H1 (cell line): ENCODE results near the gene ANKRD11. TPM values are rescaled to one million over a fixed set of nuclear protein-coding genes. Genes with fewer than 3 reads are reported as not detected.

Experiments
- CTCF ChIA-PET: fragments of 300-600 bp; sonication (Branson Sonifier 250); formaldehyde crosslinking; loops from one replicate; lab custom pipeline; 2021; ENCODE audit not compliant: partially characterized antibody; lab: Charles Lee
- POLR2A ChIA-PET: fragments of 300-600 bp; sonication (Branson Sonifier 250); formaldehyde crosslinking; loops from one replicate; lab custom pipeline; 2021; ENCODE audit warnings: inconsistent platforms; ENCODE audit not compliant: partially characterized antibody; lab: Charles Lee
- DNase-seq, 2 experiments: peaks; one replicate each; pipeline versions ENCODE4 v3.0.0 to v3.0.0-alpha.2; 2010 to 2022; ENCODE audit warnings: low spot score in 2 of 2, low read depth in 1 of 2, mixed read lengths in 1 of 2
- FAIRE-seq: peaks from 2 replicates; lab custom pipeline; 2011; peaks lifted over from hg19 to GRCh38; lab: Jason Lieb, UNC
- H2AFZ ChIP-seq: 2 replicates; pipeline ENCODE4 v1.8.1; 2012; ENCODE audit warnings: low read length, inconsistent platforms
- H2AK5ac ChIP-seq: 2 replicates; pipeline ENCODE4 v1.6.1; 2013; ENCODE audit warnings: low read depth, low read length
- H2BK120ac ChIP-seq: replicated peaks from 2 replicates; pipeline ENCODE3; 2013; ENCODE audit warnings: low read depth, low read length, inconsistent platforms
- H2BK12ac ChIP-seq: 2 replicates; pipeline ENCODE4 v1.6.1; 2013; ENCODE audit warnings: low read depth, low read length
- H2BK15ac ChIP-seq: 2 replicates; pipeline ENCODE4 v1.6.1; 2013; ENCODE audit warnings: low read length
- H2BK20ac ChIP-seq: 2 replicates; pipeline ENCODE4 v1.6.1; 2013; ENCODE audit warnings: low read length
- H2BK5ac ChIP-seq: 2 replicates; pipeline ENCODE4 v1.6.1; 2013; ENCODE audit warnings: low read depth, low read length
- H3K14ac ChIP-seq: 2 replicates; pipeline ENCODE4 v1.6.1; 2013; ENCODE audit warnings: inconsistent platforms; ENCODE audit not compliant: insufficient read length
- H3K18ac ChIP-seq: 2 replicates; pipeline ENCODE4 v1.6.1; 2013; ENCODE audit warnings: low read length; ENCODE audit errors: extremely low read depth
- H3K23ac ChIP-seq: 2 replicates; pipeline ENCODE4 v1.6.1; 2013; ENCODE audit warnings: inconsistent platforms; ENCODE audit not compliant: insufficient read length
- H3K23me2 ChIP-seq: 2 replicates; pipeline ENCODE4 v1.6.1; 2013; ENCODE audit warnings: low read depth, low read length
- H3K27ac ChIP-seq: 2 replicates; pipeline ENCODE4 v1.6.1; 2011; ENCODE audit warnings: low read depth, low read length, inconsistent platforms
- H3K27me3 ChIP-seq, 4 experiments: replicated peaks in 1 of 4; 1 replicate in 1 of 4; 2 replicates in 3 of 4; pipeline versions ENCODE4 v1.6.1 to v1.8.1; 2011 to 2013; ENCODE audit warnings: low read length in 3 of 4, mild to moderate bottlenecking in 3 of 4, inconsistent platforms in 2 of 4, mixed read lengths in 2 of 4, moderate library complexity in 1 of 4; ENCODE audit not compliant: control insufficient read depth in 3 of 4, insufficient read depth in 3 of 4; ENCODE audit errors: extremely low read depth in 1 of 4
- H3K36me3 ChIP-seq, 4 experiments: 2 replicates each; pipeline versions ENCODE4 v1.6.1 to v1.8.1; 2011 to 2013; ENCODE audit warnings: mild to moderate bottlenecking in 4 of 4, low read length in 3 of 4, moderate library complexity in 2 of 4, control low read depth in 1 of 4, inconsistent platforms in 1 of 4; ENCODE audit not compliant: insufficient read depth in 4 of 4, control insufficient read depth in 2 of 4
- H3K4ac ChIP-seq: replicated peaks from 2 replicates; pipeline ENCODE3; 2013; ENCODE audit warnings: low read length, low read depth, mixed read lengths, inconsistent platforms; ENCODE audit not compliant: insufficient read length
- H3K4me1 ChIP-seq, 4 experiments: replicated peaks in 1 of 4; 1 replicate in 1 of 4; 2 replicates in 3 of 4; pipeline versions ENCODE4 v1.6.1 to v1.8.1; 2011 to 2013; ENCODE audit warnings: low read length in 3 of 4, inconsistent platforms in 2 of 4, mixed read lengths in 1 of 4; ENCODE audit not compliant: insufficient read depth in 4 of 4, control insufficient read depth in 3 of 4
- H3K4me2 ChIP-seq, 2 experiments: 2 replicates each; pipeline versions ENCODE4 v1.6.1 to v1.8.1; 2011 to 2013; ENCODE audit warnings: low read depth in 2 of 2, low read length in 2 of 2, control low read depth in 1 of 2, inconsistent platforms in 1 of 2, mild to moderate bottlenecking in 1 of 2; ENCODE audit not compliant: insufficient read depth in 1 of 2
- H3K4me3 ChIP-seq, 4 experiments: fragments of 200-600, 300-600 bp in 1 of 4; sonication (generic), shearing (Covaris generic), sonication (Bioruptor Twin) in 1 of 4; 2 replicates each; pipeline versions ENCODE4 v1.5.1 to v1.8.1; 2011 to 2016; ENCODE audit warnings: low read length in 4 of 4, low read depth in 3 of 4, control low read depth in 2 of 4, inconsistent platforms in 2 of 4, mild to moderate bottlenecking in 2 of 4, mixed read lengths in 1 of 4, moderate library complexity in 1 of 4; ENCODE audit not compliant: insufficient read depth in 2 of 4; ENCODE audit errors: extremely low read depth in 1 of 4
- H3K56ac ChIP-seq: replicated peaks from 2 replicates; pipeline ENCODE3; 2013; ENCODE audit warnings: low read depth, mild to moderate bottlenecking, mixed read lengths, low read length, inconsistent platforms; ENCODE audit not compliant: insufficient read length
- H3K79me1 ChIP-seq: 2 replicates; pipeline ENCODE4 v1.6.1; 2013; ENCODE audit warnings: low read depth, low read length, control low read depth
- H3K79me2 ChIP-seq, 2 experiments: 2 replicates each; pipeline versions ENCODE4 v1.6.1 to v1.8.1; 2012 to 2013; ENCODE audit warnings: low read length in 2 of 2, mild to moderate bottlenecking in 2 of 2, inconsistent platforms in 1 of 2; ENCODE audit not compliant: insufficient read depth in 2 of 2, control insufficient read depth in 1 of 2
- H3K9ac ChIP-seq, 4 experiments: replicated peaks in 1 of 4; 1 replicate in 1 of 4; 2 replicates in 3 of 4; pipeline versions ENCODE4 v1.6.1 to v1.8.1; 2011 to 2013; ENCODE audit warnings: low read depth in 3 of 4, low read length in 3 of 4, control low read depth in 2 of 4, mild to moderate bottlenecking in 2 of 4, moderate library complexity in 2 of 4, inconsistent platforms in 1 of 4; ENCODE audit errors: extremely low read depth in 1 of 4
- H3K9me3 ChIP-seq, 2 experiments: 2 replicates each; pipeline versions ENCODE4 v1.6.1 to v1.8.1; 2012 to 2013; ENCODE audit warnings: mild to moderate bottlenecking in 2 of 2, moderate library complexity in 2 of 2, control low read depth in 1 of 2, inconsistent platforms in 1 of 2, low read depth in 1 of 2, low read length in 1 of 2, mixed read lengths in 1 of 2; ENCODE audit not compliant: insufficient read depth in 2 of 2
- H4K20me1 ChIP-seq, 2 experiments: replicated peaks in 1 of 2; 2 replicates each; pipeline versions ENCODE3 to v1.8.1; 2011 to 2013; ENCODE audit warnings: inconsistent platforms in 2 of 2, low read length in 2 of 2, mild to moderate bottlenecking in 1 of 2; ENCODE audit not compliant: insufficient read depth in 2 of 2, control insufficient read depth in 1 of 2
- H4K5ac ChIP-seq: 2 replicates; pipeline ENCODE4 v1.6.1; 2013; ENCODE audit warnings: low read length, low read depth, mixed read lengths, inconsistent platforms; ENCODE audit not compliant: insufficient read length
- H4K8ac ChIP-seq: 2 replicates; pipeline ENCODE4 v1.8.0; 2013; ENCODE audit warnings: mild to moderate bottlenecking, moderate library complexity, low read length, inconsistent platforms; ENCODE audit not compliant: insufficient read depth; ENCODE audit errors: extremely low read depth
- H4K91ac ChIP-seq: replicated peaks from 2 replicates; pipeline ENCODE3; 2013; ENCODE audit warnings: low read length, mixed read lengths, inconsistent platforms; ENCODE audit not compliant: insufficient read length
- ATF2 ChIP-seq: IDR thresholded peaks from 2 replicates; pipeline ENCODE4 v1.6.1; 2012; ENCODE audit warnings: low read length, inconsistent platforms
- CEBPB ChIP-seq: IDR thresholded peaks from 2 replicates; pipeline ENCODE4 v1.6.1; 2012; ENCODE audit warnings: low read depth, low read length
- FOSL1 ChIP-seq: IDR thresholded peaks from 2 replicates; pipeline ENCODE4 v1.6.1; 2011; ENCODE audit warnings: mild to moderate bottlenecking, low read depth, low read length, moderate library complexity; ENCODE audit not compliant: insufficient read depth
- GABPA ChIP-seq: IDR thresholded peaks from 2 replicates; pipeline ENCODE4 v1.6.1; 2011; ENCODE audit warnings: mild to moderate bottlenecking, low read length, moderate library complexity, borderline replicate concordance; ENCODE audit not compliant: insufficient read depth
- GTF2F1 ChIP-seq: IDR thresholded peaks from 2 replicates; pipeline ENCODE4 v1.6.1; 2012; ENCODE audit warnings: low read depth, low read length, improper control_type of control experiment, borderline replicate concordance
- KDM1A ChIP-seq: fragments of 200-600, 300-600 bp; sonication (generic); IDR thresholded peaks from 2 replicates; pipeline ENCODE4 v1.7.1; 2016; ENCODE audit warnings: mild to moderate bottlenecking, low read length, borderline replicate concordance
- KDM4A ChIP-seq: IDR thresholded peaks from one replicate; pipeline ENCODE4 v1.7.1; 2012; ENCODE audit warnings: low read depth, mild to moderate bottlenecking, moderate library complexity, low read length, inconsistent platforms; ENCODE audit not compliant: severe bottlenecking
- RNF2 ChIP-seq: fragments of 200-900, 300-1000 bp; sonication (generic); IDR thresholded peaks from 2 replicates; pipeline ENCODE4 v1.7.1; 2016; ENCODE audit warnings: borderline replicate concordance, low read depth, mild to moderate bottlenecking, antibody characterized with exemption, low read length; ENCODE audit not compliant: poor library complexity, severe bottlenecking; ENCODE audit errors: missing control alignments
- SIX5 ChIP-seq: IDR thresholded peaks from 2 replicates; pipeline ENCODE4 v1.6.1; 2011; ENCODE audit warnings: mild to moderate bottlenecking, low read depth, low read length
- SP2 ChIP-seq: IDR thresholded peaks from 2 replicates; pipeline ENCODE4 v1.6.1; 2012; ENCODE audit warnings: mild to moderate bottlenecking, low read length, inconsistent platforms
- TAF7 ChIP-seq: optimal IDR thresholded peaks from 2 replicates; pipeline ENCODE3; 2011; ENCODE audit warnings: low read depth, mild to moderate bottlenecking, inconsistent platforms, low read length, moderate library complexity, borderline replicate concordance
- WGBS, 2 experiments: shearing (Covaris generic) in 1 of 2; methylation state at CpG; one replicate each; pipeline versions ENCODE4 v1.1.6 to v1.1.7; 2013 to 2015; ENCODE audit warnings: low lambda C conversion rate in 2 of 2, mixed read lengths in 2 of 2, inconsistent platforms in 1 of 2, low coverage in 1 of 2, missing lambda C conversion rate in 1 of 2; ENCODE audit not compliant: insufficient replicate concordance in 2 of 2, insufficient coverage in 1 of 2, insufficient read length in 1 of 2; ENCODE audit errors: extremely low coverage in 1 of 2, missing lambda C conversion rate in 1 of 2; 5-methylcytosine and 5-hydroxymethylcytosine counted together
- polyA plus RNA-seq, 7 experiments: library from polyadenylated mRNA; depleted of rRNA in 3 of 7; stranded (reverse) in 5 of 7; unstranded in 2 of 7; fragments of >200 nt in 5 of 7; fragments of 200-250 nt in 2 of 7; gene quantifications; 1 replicate in 5 of 7; 2 replicates in 1 of 7; 4 replicates in 1 of 7; pipeline versions ENCODE4 v1.2.1 to v1.2.3, GENCODE V29; 2011 to 2013; ENCODE audit warnings: missing spikeins in 2 of 7, mixed read lengths in 2 of 7
- total RNA-seq: library from RNA; stranded (reverse); fragmentation: NEBNext Ultra II Directional; extraction: Animal tissue kit (Norgen Biotek cat#: 25700); gene quantifications from 2 replicates; pipeline ENCODE4 v1.2.1, GENCODE V29; 2021

The ANKRD11 gene
- total and polyA plus RNA-seq, 2 of the 8 experiments (the other 6 are each of a cell fraction or from before 2014, with no cell fraction given) = 46.5 to 142 TPM

DNA sequence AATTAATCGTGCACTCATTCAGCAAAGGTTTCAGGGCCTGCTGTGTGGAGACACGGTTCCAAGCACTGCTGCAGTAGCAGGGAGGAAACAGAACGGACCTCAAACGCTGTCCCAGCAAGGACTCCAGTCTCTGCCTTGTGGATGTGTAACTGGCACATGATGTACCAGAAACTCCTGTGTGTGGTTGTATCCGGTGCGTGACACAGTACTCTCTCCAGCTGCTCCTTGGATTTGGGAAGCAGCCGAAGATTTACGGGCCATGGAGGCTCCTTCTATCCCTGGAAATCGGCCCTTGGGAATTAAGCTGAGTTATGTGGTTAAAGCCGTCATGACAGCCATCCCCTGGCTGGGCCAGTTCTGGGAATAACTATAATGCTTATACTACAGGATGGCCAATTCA lies 8.5 kb upstream of the ANKRD11 start:
- H2BK12ac ChIP-seq = no peak overlapping the region
- H3K4me2 ChIP-seq = no peak overlapping the region
- H3K23me2 ChIP-seq = no peaks in the 10 kb centered on the region
- POLR2A ChIA-PET = interaction anchor here (0.6 to 1.3 kb wide), 6 partner anchors 9 to 153 kb away, joined by 3 to 5 read pairs (median 4); no protein-coding TSS in a partner anchor
- no peaks in the 10 kb centered on the region for H3K4me1 ChIP-seq
- H4K8ac ChIP-seq = no peak overlapping the region
- H3K14ac ChIP-seq = no peak overlapping the region
- no peak overlapping the region for H4K91ac ChIP-seq
- no peaks in the 10 kb centered on the region; the same call in 1 of the 2 replicates for H3K79me1 ChIP-seq
- no peak overlapping the region for H3K56ac ChIP-seq
- H2AK5ac ChIP-seq = no peak overlapping the region
- no peak overlapping the region for H3K9ac ChIP-seq
- WGBS, 2 experiments = 93% methylated on average over 10 of the region's 10 CpGs; no CpG with 5 or more reads in 1 of the 2 experiments
- no peaks in the 10 kb centered on the region for H3K36me3 ChIP-seq
- DNase-seq = no peak
- H3K23ac ChIP-seq = no peak overlapping the region
- no peaks in the 10 kb centered on the region for H3K79me2 ChIP-seq
- H2BK15ac ChIP-seq = no peak overlapping the region
- H3K4ac ChIP-seq = no peak overlapping the region
- H3K27me3 ChIP-seq = no peaks in the 10 kb centered on the region
- H4K5ac ChIP-seq = no peak overlapping the region
- H2BK5ac ChIP-seq = no peak overlapping the region
- CTCF ChIA-PET = interaction anchor here (0.6 to 1.4 kb wide), 3 partner anchors 39 to 362 kb away, joined by 3 to 4 read pairs (median 3); no protein-coding TSS in a partner anchor
- no peak overlapping the region for H2BK120ac ChIP-seq
- no peak for FAIRE-seq
- H3K27ac ChIP-seq = no peak overlapping the region
- no peak overlapping the region for H3K18ac ChIP-seq
- H3K4me3 ChIP-seq = no peak overlapping the region
- no peaks in the 10 kb centered on the region for H3K9me3 ChIP-seq
- H4K20me1 ChIP-seq = peaks cover 3 to 4% of the 10 kb centered on the region in 2 experiments
- H2BK20ac ChIP-seq = no peak overlapping the region
- H2AFZ ChIP-seq = no peak overlapping the region
- TF ChIP-seq KDM1A (no peak), GABPA (no peak), CEBPB (no peak), GTF2F1 (no peak), KDM4A (no peak), ATF2 (no peak), SIX5 (no peak), SP2 (no peak), FOSL1 (no peak), TAF7 (no peak), RNF2 (no peak)
